Ureter (tissue), 1 donor: Measurements from ENCODE around the gene SCMH1. TPM values are rescaled to one million over a fixed set of nuclear protein-coding genes. Genes with fewer than 3 reads are reported as not detected.

Experiments
- total RNA-seq: library from RNA; stranded (reverse); gene quantifications from one replicate; pipeline ENCODE4 v1.2.4, GENCODE V29; 2023
- donor health status: DM: yes; HTN: yes; CAD: no.

Gene SCMH1
- total RNA-seq, 1 donor from 2014 or later, result 78.4 TPM

Other genes with a start within 250 kb of the SCMH1 start
- 0.68 TPM for gene SLFNL1, start 220.6 kb downstream of the SCMH1 start, total RNA-seq
- gene FOXO6, start 119.1 kb upstream of the SCMH1 start, total RNA-seq, result 8.6 TPM
- gene EDN2, start 242.4 kb upstream of the SCMH1 start, total RNA-seq, result 5.3 TPM